PC-9 (cell line): Measurements from ENCODE around the gene RNASE11. TPM values are rescaled to one million over a fixed set of nuclear protein-coding genes. Genes with fewer than 3 reads are reported as not detected.

Experiments used
- BruUV-seq: library from RNA; stranded (reverse); fragments of 400-500 nt; replicated peaks from 2 replicates; lab custom pipeline; 2021; lab: Mats Ljungman, UMichigan
- CTCF ChIA-PET: fragments of 300-600 bp; sonication (Branson Sonifier 250); formaldehyde crosslinking; loops from one replicate; lab custom pipeline; 2022; ENCODE audit warnings: antibody characterized with exemption; lab: Charles Lee
- POLR2A ChIA-PET: fragments of 300-600 bp; sonication (Branson Sonifier 250); formaldehyde crosslinking; loops from one replicate; lab custom pipeline; 2022; ENCODE audit warnings: antibody characterized with exemption; ENCODE audit not compliant: unreplicated experiment; lab: Charles Lee
- DNase-seq, 2 experiments: peaks; one replicate each; pipeline versions ENCODE4 v3.0.0 to v3.0.0-alpha.2; 2015 to 2022; ENCODE audit warnings: mixed read lengths in 1 of 2
- H2AFZ ChIP-seq: fragments of 200-600 bp; sonication (generic); 2 replicates; pipeline ENCODE4 v1.8.1; 2017; ENCODE audit warnings: antibody characterized with exemption
- H3F3A ChIP-seq: fragments of 200-600 bp; sonication (generic); 2 replicates; pipeline ENCODE4 v1.8.1; 2017; ENCODE audit warnings: antibody characterized with exemption, mild to moderate bottlenecking, low read depth; ENCODE audit not compliant: insufficient read depth
- H3K27ac ChIP-seq: fragments of 200-600 bp; sonication (generic); 2 replicates; pipeline ENCODE4 v1.6.1; 2016; ENCODE audit warnings: mixed run types
- H3K27me3 ChIP-seq: fragments of 200-600 bp; sonication (generic); 2 replicates; pipeline ENCODE4 v1.6.1; 2016; ENCODE audit warnings: low read depth, mixed run types; ENCODE audit not compliant: insufficient read depth
- H3K36me3 ChIP-seq: fragments of 200-600 bp; sonication (generic); 2 replicates; pipeline ENCODE4 v1.6.1; 2016; ENCODE audit warnings: low read depth, mixed run types
- H3K4me1 ChIP-seq: fragments of 200-600 bp; sonication (generic); replicated peaks from 2 replicates; pipeline ENCODE4 v1.6.1; 2016; ENCODE audit warnings: mixed run types; ENCODE audit not compliant: insufficient read depth
- H3K4me2 ChIP-seq: fragments of 200-600 bp; sonication (generic); 2 replicates; pipeline ENCODE4 v1.6.1; 2017; ENCODE audit warnings: mixed run types
- H3K4me3 ChIP-seq: fragments of 200-600 bp; sonication (generic); 2 replicates; pipeline ENCODE4 v1.6.1; 2016; ENCODE audit warnings: mixed run types
- H3K79me2 ChIP-seq: fragments of 200-600 bp; sonication (generic); 2 replicates; pipeline ENCODE4 v1.6.1; 2017; ENCODE audit warnings: low read depth, mixed run types
- H3K9me2 ChIP-seq: fragments of 200-600 bp; sonication (generic); 2 replicates; pipeline ENCODE4 v1.8.1; 2017; ENCODE audit warnings: mild to moderate bottlenecking; ENCODE audit not compliant: insufficient read depth
- H3K9me3 ChIP-seq: fragments of 200-600 bp; sonication (generic); 2 replicates; pipeline ENCODE4 v1.8.1; 2016; ENCODE audit warnings: low read depth; ENCODE audit not compliant: insufficient read depth
- H4K20me1 ChIP-seq: fragments of 200-600 bp; sonication (generic); 2 replicates; pipeline ENCODE4 v1.8.1; 2017; ENCODE audit not compliant: insufficient read depth
- CTCF ChIP-seq: fragments of 200-600 bp; sonication (generic); conservative IDR thresholded peaks from 2 replicates; pipeline ENCODE4 v1.6.1; 2017; ENCODE audit warnings: mixed run types, antibody characterized with exemption, mild to moderate bottlenecking, moderate library complexity
- EZH2 ChIP-seq: fragments of 200-600 bp; sonication (generic); IDR thresholded peaks from 2 replicates; pipeline ENCODE4 v1.8.0; 2017; ENCODE audit warnings: antibody characterized with exemption, low read depth
- intact Hi-C: fragments of 100-400 bp; cut with micrococcal nuclease; formaldehyde crosslinking; loops from one replicate; pipeline ENCODE4 v1.10.0; 2022; ENCODE audit not compliant: unreplicated experiment
- total RNA-seq: library from RNA; stranded (reverse); gene quantifications from 2 replicates; pipeline ENCODE4 v1.2.3, GENCODE V29; 2021

The RNASE11 gene
- total RNA-seq, 1 experiment from 2014 or later, result not detected

DNA sequence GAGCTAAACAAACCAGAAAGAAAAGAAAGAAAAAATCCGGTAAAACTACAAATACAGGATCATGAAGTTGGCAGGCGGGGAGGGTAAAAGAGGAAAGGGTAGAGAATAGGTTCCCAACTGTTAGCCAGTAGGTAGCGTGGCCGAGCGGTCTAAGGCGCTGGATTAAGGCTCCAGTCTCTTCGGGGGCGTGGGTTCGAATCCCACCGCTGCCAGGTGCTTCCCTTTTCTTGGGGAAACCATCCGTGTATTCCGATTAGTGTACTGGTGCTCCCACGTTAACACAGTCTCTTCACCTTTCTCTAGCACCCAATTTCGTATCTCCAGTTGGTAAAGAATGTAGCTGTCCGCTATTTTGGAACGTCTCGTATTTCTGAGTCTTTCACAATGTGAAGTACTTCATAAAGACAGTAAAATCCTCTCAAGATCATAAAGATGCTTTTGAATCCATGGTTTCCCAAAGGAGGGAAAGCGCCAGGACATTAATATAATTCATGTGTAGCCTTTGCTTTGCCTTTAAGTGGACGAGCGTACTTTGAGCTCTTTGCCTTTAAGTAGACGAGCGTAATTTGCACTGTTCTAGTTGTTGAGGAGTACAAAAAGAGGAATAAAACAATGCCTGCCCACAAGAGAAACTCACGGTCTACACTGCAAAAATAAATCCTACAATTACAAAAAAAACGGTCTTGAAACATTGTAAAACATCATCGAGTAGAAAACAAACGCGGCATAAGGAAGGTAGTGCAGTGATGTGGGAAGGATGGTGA, 22.4 kb upstream of the RNASE11 start:
- H4K20me1 ChIP-seq, result no peaks in the 10 kb centered on the region
- intact Hi-C loops, result no loop called here
- ChIA-PET CTCF (interaction anchor here (0.6 to 1.1 kb wide), 2 partner anchors 10 to 81 kb away, joined by 3 to 5 read pairs; no protein-coding TSS in a partner anchor), POLR2A (interaction anchor here (0.7 kb wide), 1 partner anchor 189 kb away, joined by 6 read pairs; no protein-coding TSS in a partner anchor)
- TF ChIP-seq CTCF (no peak), EZH2 (no peak)
- peaks cover 36% of the 10 kb centered on the region for H3F3A ChIP-seq
- H3K79me2 ChIP-seq, result no peaks in the 10 kb centered on the region
- DNase-seq, result peak; percentile 61 to 75
- H2AFZ ChIP-seq, result peak overlapping the region; percentile 79
- peak overlapping the region; percentile 80 for H3K4me2 ChIP-seq
- H3K9me3 ChIP-seq, result no peaks in the 10 kb centered on the region
- no peaks in the 10 kb centered on the region for H3K36me3 ChIP-seq
- H3K4me1 ChIP-seq, result peaks cover 19% of the 10 kb centered on the region
- no peaks in the 10 kb centered on the region for H3K27me3 ChIP-seq
- H3K4me3 ChIP-seq, result peak overlapping the region; percentile 72
- H3K27ac ChIP-seq, result no peak overlapping the region
- no peaks in the 10 kb centered on the region for H3K9me2 ChIP-seq
- BruUV-seq, result no TSS peak

DNA sequence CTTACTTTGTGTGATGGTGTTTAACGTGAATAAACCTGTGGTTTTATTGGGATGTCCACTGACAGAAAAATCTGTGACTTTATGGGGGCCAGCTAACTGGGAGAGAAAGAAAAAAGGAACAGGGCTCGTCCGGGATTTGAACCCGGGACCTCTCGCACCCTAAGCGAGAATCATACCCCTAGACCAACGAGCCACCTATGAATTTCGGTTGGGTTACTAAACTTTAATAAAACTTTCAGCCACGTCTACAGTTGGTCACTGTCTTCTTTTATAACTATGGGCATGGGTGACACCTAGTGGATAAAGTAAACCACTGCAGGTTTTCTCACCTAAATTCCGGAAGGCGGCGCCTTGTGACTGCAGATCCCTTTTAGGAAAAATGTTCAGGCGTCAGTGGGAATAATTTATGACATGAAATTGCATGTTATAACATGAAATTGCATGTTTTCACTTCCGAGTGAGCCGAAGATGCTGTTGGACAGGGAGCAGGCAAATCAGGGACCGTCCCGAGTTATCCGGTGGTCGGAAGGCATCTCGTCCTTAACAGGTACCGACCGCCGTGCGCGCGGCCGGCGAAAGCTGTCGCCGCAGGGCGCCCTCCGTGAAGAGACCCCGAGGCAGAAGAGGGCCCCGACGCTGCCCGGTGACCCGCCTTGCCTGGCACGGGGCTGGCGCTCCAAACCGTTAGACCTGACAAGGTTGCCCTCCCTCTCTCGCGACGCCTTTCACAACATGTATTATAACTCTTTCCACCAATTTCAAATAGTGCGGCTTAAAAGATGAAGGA, 21.6 kb upstream of the RNASE11 start:
- no peaks in the 10 kb centered on the region for H3K36me3 ChIP-seq
- no TSS peak for BruUV-seq
- peak overlapping the region; percentile 80 for H3K4me2 ChIP-seq
- peaks cover 29% of the 10 kb centered on the region for H3F3A ChIP-seq
- H3K27ac ChIP-seq, result no peak overlapping the region
- H3K27me3 ChIP-seq, result no peaks in the 10 kb centered on the region
- H3K9me3 ChIP-seq, result no peaks in the 10 kb centered on the region
- CTCF ChIA-PET, result interaction anchor here (0.6 to 1.1 kb wide), 2 partner anchors 11 to 81 kb away, joined by 3 to 5 read pairs; no protein-coding TSS in a partner anchor
- H4K20me1 ChIP-seq, result no peaks in the 10 kb centered on the region
- intact Hi-C loops, result loop anchor here (1.0 to 10.0 kb wide), 4 partner anchors 75 to 282 kb away; partner anchors contain the start of genes APEX1, OSGEP and TEP1
- POLR2A ChIA-PET, result interaction anchor here (0.6 to 0.7 kb wide), 2 partner anchors 72 to 188 kb away, joined by 3 to 6 read pairs; no protein-coding TSS in a partner anchor
- DNase-seq, result peak; percentile 63 to 71
- no peaks in the 10 kb centered on the region for H3K9me2 ChIP-seq
- peak overlapping the region; percentile 79 for H2AFZ ChIP-seq
- peaks cover 15% of the 10 kb centered on the region for H3K4me1 ChIP-seq
- TF ChIP-seq EZH2 (no peak), CTCF (peak; percentile 83)
- peak overlapping the region; percentile 72 for H3K4me3 ChIP-seq
- no peaks in the 10 kb centered on the region for H3K79me2 ChIP-seq
